H9 (cell line): ENCODE results near the gene SHISA4. TPM values are rescaled to one million over a fixed set of nuclear protein-coding genes. Genes with fewer than 3 reads are reported as not detected.

ENCODE experiments used
- DNase-seq: peaks from one replicate; pipeline ENCODE4 v3.0.0-alpha.2; 2017
- H2AFZ ChIP-seq: one replicate; pipeline ENCODE4 v1.6.1; 2013; ENCODE audit warnings: mild to moderate bottlenecking, low read length, control low read depth, moderate library complexity
- H2AK5ac ChIP-seq: 2 replicates; pipeline ENCODE4 v1.6.1; 2013; ENCODE audit warnings: low read length, control low read depth, mixed read lengths; ENCODE audit not compliant: insufficient read length
- H2BK120ac ChIP-seq: one replicate; pipeline ENCODE4 v1.6.1; 2013; ENCODE audit warnings: low read depth, mild to moderate bottlenecking, low read length, control low read depth, inconsistent platforms; ENCODE audit not compliant: poor library complexity, severe bottlenecking
- H2BK12ac ChIP-seq: 2 replicates; pipeline ENCODE4 v1.6.1; 2013; ENCODE audit warnings: low read length, control low read depth, mixed read lengths, low read depth; ENCODE audit not compliant: insufficient read length
- H2BK15ac ChIP-seq: 2 replicates; pipeline ENCODE4 v1.6.1; 2013; ENCODE audit warnings: low read depth, low read length, control low read depth
- H2BK20ac ChIP-seq: one replicate; pipeline ENCODE4 v1.6.1; 2013; ENCODE audit warnings: low read depth, mild to moderate bottlenecking, low read length, control low read depth, inconsistent platforms; ENCODE audit not compliant: poor library complexity, severe bottlenecking
- H2BK5ac ChIP-seq: 2 replicates; pipeline ENCODE4 v1.6.1; 2013; ENCODE audit warnings: low read length, control low read depth, mixed read lengths; ENCODE audit not compliant: insufficient read length
- H3K14ac ChIP-seq: 2 replicates; pipeline ENCODE4 v1.6.1; 2013; ENCODE audit warnings: low read length, control low read depth; ENCODE audit not compliant: insufficient read depth
- H3K18ac ChIP-seq: 2 replicates; pipeline ENCODE4 v1.6.1; 2013; ENCODE audit warnings: low read depth, mild to moderate bottlenecking, mixed read lengths, low read length, control low read depth; ENCODE audit not compliant: insufficient read length
- H3K23ac ChIP-seq: 2 replicates; pipeline ENCODE4 v1.6.1; 2013; ENCODE audit warnings: low read length, control low read depth, mixed read lengths, low read depth; ENCODE audit not compliant: insufficient read length
- H3K23me2 ChIP-seq: 2 replicates; pipeline ENCODE4 v1.6.1; 2013; ENCODE audit warnings: low read depth, mild to moderate bottlenecking, mixed read lengths, low read length, control low read depth; ENCODE audit not compliant: insufficient read length, poor library complexity, severe bottlenecking
- H3K27ac ChIP-seq: 2 replicates; pipeline ENCODE4 v1.5.1; 2013; ENCODE audit warnings: low read length, control low read depth, mixed read lengths, low read depth; ENCODE audit not compliant: insufficient read length
- H3K27me3 ChIP-seq: 2 replicates; pipeline ENCODE4 v1.6.1; 2013; ENCODE audit warnings: low read length, control low read depth, inconsistent platforms; ENCODE audit not compliant: insufficient read depth
- H3K4ac ChIP-seq: 2 replicates; pipeline ENCODE4 v1.6.1; 2013; ENCODE audit warnings: low read depth, mild to moderate bottlenecking, control low read depth, inconsistent platforms, low read length, moderate library complexity
- H3K4me1 ChIP-seq: 2 replicates; pipeline ENCODE4 v1.6.1; 2013; ENCODE audit warnings: low read length, control low read depth, inconsistent platforms; ENCODE audit not compliant: insufficient read depth
- H3K4me2 ChIP-seq: 2 replicates; pipeline ENCODE4 v1.6.1; 2013; ENCODE audit warnings: low read length, control low read depth, mixed read lengths; ENCODE audit not compliant: insufficient read length, insufficient read depth
- H3K56ac ChIP-seq: 2 replicates; pipeline ENCODE4 v1.6.1; 2013; ENCODE audit warnings: low read depth, mild to moderate bottlenecking, mixed read lengths, low read length, control low read depth; ENCODE audit not compliant: insufficient read length
- H3K79me1 ChIP-seq: 2 replicates; pipeline ENCODE4 v1.6.1; 2013; ENCODE audit warnings: low read depth, mild to moderate bottlenecking, moderate library complexity, low read length, control low read depth, inconsistent platforms; ENCODE audit not compliant: insufficient read depth, poor library complexity, severe bottlenecking
- H3K79me2 ChIP-seq: 2 replicates; pipeline ENCODE4 v1.6.1; 2013; ENCODE audit warnings: low read length, control low read depth, inconsistent platforms; ENCODE audit not compliant: insufficient read depth
- H3K9ac ChIP-seq: 2 replicates; pipeline ENCODE4 v1.6.1; 2013; ENCODE audit warnings: low read length, control low read depth, mixed read lengths; ENCODE audit not compliant: insufficient read length; ENCODE audit errors: extremely low read depth
- H3K9me3 ChIP-seq: one replicate; pipeline ENCODE4 v1.6.1; 2013; ENCODE audit warnings: low read depth, low read length, inconsistent platforms; ENCODE audit not compliant: control insufficient read depth
- H3T11ph ChIP-seq: one replicate; pipeline ENCODE4 v1.6.1; 2013; ENCODE audit warnings: mild to moderate bottlenecking, low read length, control low read depth, inconsistent platforms
- H4K20me1 ChIP-seq: one replicate; pipeline ENCODE4 v1.6.1; 2013; ENCODE audit not compliant: control insufficient read depth, insufficient read length, insufficient read depth
- H4K5ac ChIP-seq: 2 replicates; pipeline ENCODE4 v1.6.1; 2013; ENCODE audit warnings: low read depth, mild to moderate bottlenecking, mixed read lengths, low read length, control low read depth; ENCODE audit not compliant: insufficient read length
- H4K8ac ChIP-seq: replicated peaks from 2 replicates; pipeline ENCODE4 v1.6.1; 2013; ENCODE audit warnings: low read length, control low read depth, mixed read lengths, low read depth; ENCODE audit not compliant: insufficient read length
- H4K91ac ChIP-seq: 2 replicates; pipeline ENCODE4 v1.6.1; 2013; ENCODE audit warnings: low read depth, mild to moderate bottlenecking, moderate library complexity, mixed read lengths, low read length, control low read depth; ENCODE audit not compliant: insufficient read length
- H3K27ac Mint-ChIP-seq, 3 experiments: 2 replicates in 2 of 3; 3 replicates in 1 of 3; pipeline ENCODE4 v1.8.0; 2020 to 2021; ENCODE audit warnings: mixed read lengths in 3 of 3, mild to moderate bottlenecking in 1 of 3, moderate library complexity in 1 of 3
- H3K27me3 Mint-ChIP-seq: 2 replicates; pipeline ENCODE4 v1.8.0; 2021; ENCODE audit warnings: low read depth, mild to moderate bottlenecking, moderate library complexity, mixed read lengths
- H3K36me3 Mint-ChIP-seq, 3 experiments: 2 replicates in 2 of 3; 3 replicates in 1 of 3; pipeline ENCODE4 v1.8.0; 2020 to 2021; ENCODE audit warnings: low read depth in 3 of 3, mixed read lengths in 3 of 3; ENCODE audit not compliant: insufficient read depth in 1 of 3
- H3K4me1 Mint-ChIP-seq, 2 experiments: 2 replicates each; pipeline ENCODE4 v1.8.0; 2020; ENCODE audit warnings: mixed read lengths in 2 of 2
- H3K4me3 Mint-ChIP-seq, 2 experiments: 2 replicates in 1 of 2; 3 replicates in 1 of 2; pipeline ENCODE4 v1.8.0; 2020 to 2021; ENCODE audit warnings: mild to moderate bottlenecking in 2 of 2, mixed read lengths in 2 of 2, moderate library complexity in 1 of 2
- H3K9me3 Mint-ChIP-seq, 2 experiments: 2 replicates in 1 of 2; 3 replicates in 1 of 2; pipeline ENCODE4 v1.8.0; 2020; ENCODE audit warnings: mild to moderate bottlenecking in 2 of 2, mixed read lengths in 2 of 2, moderate library complexity in 1 of 2
- CTCF ChIP-seq: fragments of 200-600 bp; sonication (generic); conservative IDR thresholded peaks from 3 replicates; pipeline ENCODE4 v1.8.0; 2021; ENCODE audit warnings: antibody characterized with exemption, mild to moderate bottlenecking
- WGBS: extraction: QIAGEN DNeasy Blood & Tissue Kit; methylation state at CpG from one replicate; pipeline ENCODE4 v1.1.7; 2013; ENCODE audit warnings: missing lambda C conversion rate, low lambda C conversion rate, mixed read lengths; ENCODE audit not compliant: insufficient read length; ENCODE audit errors: extremely low coverage; 5-methylcytosine and 5-hydroxymethylcytosine counted together
- total RNA-seq: library from RNA; stranded (reverse); gene quantifications from 2 replicates; pipeline ENCODE4 v1.2.1, GENCODE V29; 2021

SHISA4 gene
- total RNA-seq, 1 experiment from 2014 or later = 6.3 TPM

GRCh38 chr1:201898240-201898894 is 9.7 kb downstream of the SHISA4 start:
- Histone ChIP-seq H3K9me3 (no peaks in the 10 kb centered on the region), H2BK12ac (no peak overlapping the region), H2AFZ (no peak overlapping the region), H4K91ac (no peak overlapping the region), H4K5ac (no peak overlapping the region), H3K79me1 (no peaks in the 10 kb centered on the region), H3K14ac (no peak overlapping the region), H3K56ac (no peak overlapping the region), H3K4me2 (no peak overlapping the region), H3K27ac (no peak overlapping the region), H3K79me2 (no peaks in the 10 kb centered on the region), H2BK5ac (no peak overlapping the region), H2BK15ac (no peak overlapping the region), H2BK20ac (no peak overlapping the region), H3K4me1 (peaks cover 5% of the 10 kb centered on the region; the same call in 1 of the 2 replicates), H3K23ac (no peak overlapping the region), H3K9ac (no peak overlapping the region), H3K27me3 (no peaks in the 10 kb centered on the region; the same call in 1 of the 2 replicates), H3K18ac (no peak overlapping the region), H3T11ph (no peak overlapping the region), H3K4ac (no peak overlapping the region), H2BK120ac (no peak overlapping the region), H3K23me2 (no peaks in the 10 kb centered on the region), H4K8ac (no peak overlapping the region), H2AK5ac (no peak overlapping the region), H4K20me1 (no peaks in the 10 kb centered on the region)
- Mint-ChIP-seq H3K4me1 (peaks cover 22 to 30% of the 10 kb centered on the region in 2 experiments), H3K9me3 (no peaks in the 10 kb centered on the region), H3K27ac (peak overlapping the region in 1 of 3 experiments; percentile 2; a peak in 1 of 7 replicates), H3K36me3 (0 out of 7 replicates have a peak, but pooled peaks cover 0 to 1% (median 0%) of the 10 kb centered on the region in 3 experiments), H3K27me3 (no peaks in the 10 kb centered on the region; the same call in none of the 2 replicates), H3K4me3 (no peak overlapping the region)
- DNase-seq = no peak
- TF ChIP-seq CTCF = no peak
- no CpG with 5 or more reads among the region's 4 CpGs for WGBS
